Breast epithelium (tissue), 4 donors: ENCODE measurements around the gene FZD4. TPM values are rescaled to one million over a fixed set of nuclear protein-coding genes. Genes with fewer than 3 reads are reported as not detected.
A peak's percentile ranks its signal among the peaks of the same experiment; 100 is the strongest.

Experiments
- DNase-seq, 2 donors: peaks; one replicate each; pipeline ENCODE4 v3.0.0-alpha.2; 2019; ENCODE audit warnings: low spot score in 2 of 2
- H3K27ac ChIP-seq, 2 donors: fragments of 200-600 bp; sonication (generic) in 1 of 2; one replicate each; pipeline ENCODE4 v1.5.1; 2016 to 2019; ENCODE audit warnings: mild to moderate bottlenecking in 1 of 2
- H3K27me3 ChIP-seq, 2 donors: fragments of 200-600 bp; sonication (generic) in 1 of 2; one replicate each; pipeline versions ENCODE4 v1.5.1 to v1.6.0; 2017 to 2019; ENCODE audit warnings: control low read depth in 1 of 2, mild to moderate bottlenecking in 1 of 2
- H3K36me3 ChIP-seq: fragments of 200-600 bp; one replicate; pipeline ENCODE4 v1.5.1; 2019
- H3K4me1 ChIP-seq, 2 donors: fragments of 200-600 bp; sonication (generic); one replicate each; pipeline ENCODE4 v1.5.1; 2016 to 2019; ENCODE audit warnings: control low read depth in 1 of 2
- H3K4me3 ChIP-seq, 3 donors: fragments of 200-600 bp; sonication (generic); 1 replicate in 2 of 3; 2 replicates in 1 of 3; pipeline ENCODE4 v1.5.1; 2016 to 2019; ENCODE audit warnings: mild to moderate bottlenecking in 3 of 3, moderate library complexity in 2 of 3
- H3K9me3 ChIP-seq, 2 donors: fragments of 200-600 bp; sonication (generic) in 1 of 2; one replicate each; pipeline ENCODE4 v1.5.1; 2016 to 2019; ENCODE audit warnings: control low read depth in 1 of 2
- POLR2A ChIP-seq: fragments of 450-650 bp; IDR thresholded peaks from one replicate; pipeline ENCODE4 v1.6.1; 2016; ENCODE audit warnings: antibody characterized with exemption, mild to moderate bottlenecking, moderate library complexity
- POLR2AphosphoS5 ChIP-seq, 3 donors: sonication (generic); formaldehyde crosslinking; IDR thresholded peaks; one replicate each; pipeline ENCODE4 v1.6.1; 2017; ENCODE audit warnings: antibody characterized with exemption in 3 of 3
- intact Hi-C: fragments of 100-400 bp; cut with DNase I; formaldehyde crosslinking; loops from one replicate; pipeline ENCODE4 v1.15.1; 2023; ENCODE audit warnings: low total_unique reads
- total RNA-seq, 3 donors: library from RNA; depleted of rRNA; stranded (reverse); fragments of >200 nt; gene quantifications; one replicate each; pipeline ENCODE4 v1.1.0, GENCODE V29; 2016
- TF ChIP-seq, protein P1 (sequence below), 3 donors: fragments of 450-650 bp; IDR thresholded peaks; one replicate each; pipeline ENCODE4 v1.5.1; 2016 to 2017; ENCODE audit warnings: antibody characterized with exemption in 3 of 3, mild to moderate bottlenecking in 3 of 3, moderate library complexity in 3 of 3

FZD4 gene
- total RNA-seq, 3 donors from 2014 or later = 44.5 to 408 (median 72.8) TPM

DNA sequence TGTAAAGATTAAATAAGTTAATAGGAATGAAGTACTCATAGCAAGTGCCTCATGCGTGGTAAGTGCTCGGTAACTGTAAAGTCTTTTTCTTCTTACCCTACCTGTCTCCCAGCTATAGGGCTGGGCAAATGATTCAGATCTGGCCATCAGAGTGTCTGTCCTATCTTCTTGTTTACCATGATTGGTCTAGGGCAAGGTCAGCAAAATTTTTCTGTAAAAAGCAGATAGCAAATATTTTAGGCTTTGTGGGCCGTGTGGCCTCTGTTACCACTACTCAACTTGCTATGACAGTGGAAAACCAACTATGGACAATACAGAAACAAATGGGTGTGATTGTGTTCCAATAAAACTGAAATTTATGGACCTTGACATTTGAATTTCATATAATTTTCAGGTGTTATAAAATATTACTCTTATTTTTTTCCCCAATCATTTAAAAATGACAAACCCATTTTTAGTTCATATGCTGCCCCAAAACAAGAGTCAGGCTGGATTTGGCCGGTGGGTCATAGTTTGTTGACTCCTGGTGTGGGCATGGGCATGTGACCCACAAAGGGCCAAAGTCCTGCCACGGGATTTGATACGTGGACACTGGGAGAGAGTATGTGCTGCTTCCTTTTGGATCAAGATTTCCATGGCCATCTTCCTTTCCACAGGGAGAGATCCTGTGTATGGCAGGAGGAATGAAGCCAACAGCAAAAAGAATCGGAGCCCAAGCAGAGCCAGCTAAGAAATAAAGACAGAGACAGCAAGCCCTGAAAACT, 26.8 kb upstream of the FZD4 start:
- no peak for TF ChIP-seq POLR2AphosphoS5 (IDR thresholded peaks at IDR 0.05)
- TF ChIP-seq, protein P1, sequence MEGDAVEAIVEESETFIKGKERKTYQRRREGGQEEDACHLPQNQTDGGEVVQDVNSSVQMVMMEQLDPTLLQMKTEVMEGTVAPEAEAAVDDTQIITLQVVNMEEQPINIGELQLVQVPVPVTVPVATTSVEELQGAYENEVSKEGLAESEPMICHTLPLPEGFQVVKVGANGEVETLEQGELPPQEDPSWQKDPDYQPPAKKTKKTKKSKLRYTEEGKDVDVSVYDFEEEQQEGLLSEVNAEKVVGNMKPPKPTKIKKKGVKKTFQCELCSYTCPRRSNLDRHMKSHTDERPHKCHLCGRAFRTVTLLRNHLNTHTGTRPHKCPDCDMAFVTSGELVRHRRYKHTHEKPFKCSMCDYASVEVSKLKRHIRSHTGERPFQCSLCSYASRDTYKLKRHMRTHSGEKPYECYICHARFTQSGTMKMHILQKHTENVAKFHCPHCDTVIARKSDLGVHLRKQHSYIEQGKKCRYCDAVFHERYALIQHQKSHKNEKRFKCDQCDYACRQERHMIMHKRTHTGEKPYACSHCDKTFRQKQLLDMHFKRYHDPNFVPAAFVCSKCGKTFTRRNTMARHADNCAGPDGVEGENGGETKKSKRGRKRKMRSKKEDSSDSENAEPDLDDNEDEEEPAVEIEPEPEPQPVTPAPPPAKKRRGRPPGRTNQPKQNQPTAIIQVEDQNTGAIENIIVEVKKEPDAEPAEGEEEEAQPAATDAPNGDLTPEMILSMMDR (IDR thresholded peaks at IDR 0.05) = no peak
- no peak for TF ChIP-seq POLR2A
- Histone ChIP-seq H3K9me3 (no peaks in the 10 kb centered on the region), H3K4me3 (no peak overlapping the region), H3K36me3 (no peaks in the 10 kb centered on the region), H3K27ac (peak overlapping the region; percentile 10 to 34), H3K27me3 (no peaks in the 10 kb centered on the region), H3K4me1 (peaks cover 0 to 3% of the 10 kb centered on the region in 2 donors)
- DNase-seq = no peak
- intact Hi-C loops = no loop called here

DNA sequence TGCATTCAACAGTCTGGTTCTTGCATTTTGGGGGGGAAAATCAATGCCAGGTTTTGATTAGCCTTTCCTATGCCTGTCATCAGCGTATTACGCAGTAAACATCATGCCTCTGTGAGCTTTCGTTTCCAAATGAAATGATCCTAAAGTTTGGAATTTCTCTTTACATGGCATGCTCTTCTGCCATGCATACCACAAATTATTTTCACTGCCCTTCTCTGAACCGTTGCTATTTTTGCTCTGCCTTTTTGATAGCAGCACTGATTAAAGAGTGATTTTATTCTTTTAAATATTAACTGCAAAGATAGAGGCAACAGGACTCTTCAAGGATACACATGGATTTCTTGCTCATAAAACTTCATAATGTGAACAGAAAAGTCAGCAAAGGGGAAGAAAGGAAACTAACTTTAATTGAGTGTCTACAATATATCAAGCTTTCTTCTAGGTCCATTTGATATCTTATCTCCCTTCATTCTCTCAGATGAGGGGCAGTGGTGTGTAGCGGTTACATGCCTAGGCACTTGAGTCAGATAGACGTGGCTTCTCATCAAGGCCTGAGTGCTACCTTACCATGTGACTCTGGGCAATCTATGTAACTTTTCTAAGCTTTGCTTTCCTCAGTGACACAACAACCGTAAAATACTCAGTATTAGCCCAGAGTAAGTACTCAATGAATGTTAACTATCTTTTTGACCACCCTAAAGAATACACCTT, 25.0 kb upstream of the FZD4 start:
- no peak for DNase-seq
- Histone ChIP-seq H3K36me3 (no peaks in the 10 kb centered on the region), H3K27ac (no peak overlapping the region), H3K4me3 (no peak overlapping the region), H3K9me3 (no peaks in the 10 kb centered on the region), H3K27me3 (no peaks in the 10 kb centered on the region), H3K4me1 (peaks cover 0 to 3% of the 10 kb centered on the region in 2 donors)
- TF ChIP-seq POLR2A (no peak), POLR2AphosphoS5 (IDR thresholded peaks at IDR 0.05) (no peak)
- TF ChIP-seq, protein P1 (IDR thresholded peaks at IDR 0.05) = no peak
- intact Hi-C loops = no loop called here

DNA sequence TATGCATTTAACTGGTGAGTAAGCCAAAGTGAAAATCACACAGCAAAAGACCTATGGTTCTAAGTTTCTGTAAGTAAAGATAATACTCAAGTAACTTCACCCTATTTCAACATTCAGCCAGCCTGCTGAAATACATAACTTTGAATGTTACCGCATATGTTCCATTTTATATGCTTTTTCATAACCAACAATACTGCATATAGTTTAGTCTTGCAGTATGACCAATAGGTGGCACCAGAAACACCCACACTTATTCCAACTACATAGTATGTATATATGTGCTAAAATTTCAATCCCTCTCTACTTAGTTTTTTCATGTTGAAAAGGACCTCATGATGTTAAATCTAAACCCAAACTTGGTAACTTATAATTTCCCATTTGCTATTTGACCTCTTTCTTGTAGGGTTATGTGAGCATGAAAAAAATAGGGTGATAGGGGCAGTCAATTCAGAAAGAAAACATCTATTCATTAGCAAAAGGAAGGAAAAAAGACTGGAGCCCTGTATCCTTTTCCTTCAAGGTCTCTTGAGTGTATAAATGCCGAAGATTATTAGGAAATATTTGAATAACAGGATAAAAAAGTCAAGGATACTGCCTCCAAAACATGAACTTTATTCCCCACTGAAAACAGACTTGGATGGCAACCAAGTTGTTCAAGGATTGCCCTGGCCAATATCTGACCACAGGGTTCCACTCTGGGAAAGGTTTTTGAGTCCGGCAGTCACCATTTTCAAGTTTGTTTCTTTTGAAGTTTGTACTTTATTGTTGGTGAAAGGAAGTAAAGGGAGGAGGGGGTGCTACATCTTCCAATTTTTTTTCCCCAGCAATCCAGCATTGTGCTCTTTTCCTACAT, 23.8 kb upstream of the FZD4 start:
- Histone ChIP-seq H3K27me3 (no peaks in the 10 kb centered on the region), H3K27ac (peak overlapping the region in 1 of 2 donors; percentile 55)
- TF ChIP-seq, protein P1 (IDR thresholded peaks at IDR 0.05) = peak in 2 of 3 donors; percentile 43 to 45
- no peak for TF ChIP-seq POLR2A

DNA sequence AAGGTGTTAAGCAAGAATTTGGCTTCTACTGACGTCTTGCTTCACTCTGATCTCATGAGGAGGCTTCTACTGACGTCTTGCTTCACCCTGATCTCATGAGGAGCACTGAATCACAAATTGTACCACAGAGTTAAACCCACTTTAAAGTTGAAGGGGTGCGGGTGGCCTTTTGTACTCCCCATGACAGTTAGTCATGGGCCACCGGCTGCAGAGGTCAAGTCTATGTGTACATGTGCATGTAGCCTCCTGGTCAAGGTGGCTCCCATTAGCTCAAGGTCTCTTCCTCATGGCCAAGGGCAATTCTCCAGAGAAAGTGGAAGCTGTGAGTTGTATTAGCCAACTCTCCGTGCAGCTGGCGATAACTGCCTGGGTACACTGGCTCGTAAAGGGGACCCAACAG, 23.1 kb upstream of the FZD4 start:
- intact Hi-C loops = no loop called here
- H3K36me3 ChIP-seq = no peaks in the 10 kb centered on the region
- H3K9me3 ChIP-seq = peaks cover 1 to 4% of the 10 kb centered on the region in 2 donors
- H3K27me3 ChIP-seq = no peaks in the 10 kb centered on the region
- H3K4me3 ChIP-seq = no peak overlapping the region
- peak in 1 of 3 donors; percentile 84 for TF ChIP-seq POLR2AphosphoS5 (IDR thresholded peaks at IDR 0.05)
- no peak for TF ChIP-seq POLR2A
- no peak for DNase-seq
- H3K4me1 ChIP-seq = peaks cover 0 to 3% of the 10 kb centered on the region in 2 donors
- H3K27ac ChIP-seq = peak overlapping the region in 1 of 2 donors; percentile 55

More for the DNA sequence above, 23.8 kb upstream of the FZD4 start:
- Histone ChIP-seq H3K4me3 (no peak overlapping the region), H3K36me3 (no peaks in the 10 kb centered on the region), H3K9me3 (no peaks in the 10 kb centered on the region), H3K4me1 (peaks cover 0 to 3% of the 10 kb centered on the region in 2 donors)
- no peak for DNase-seq
- intact Hi-C loops = no loop called here

DNA sequence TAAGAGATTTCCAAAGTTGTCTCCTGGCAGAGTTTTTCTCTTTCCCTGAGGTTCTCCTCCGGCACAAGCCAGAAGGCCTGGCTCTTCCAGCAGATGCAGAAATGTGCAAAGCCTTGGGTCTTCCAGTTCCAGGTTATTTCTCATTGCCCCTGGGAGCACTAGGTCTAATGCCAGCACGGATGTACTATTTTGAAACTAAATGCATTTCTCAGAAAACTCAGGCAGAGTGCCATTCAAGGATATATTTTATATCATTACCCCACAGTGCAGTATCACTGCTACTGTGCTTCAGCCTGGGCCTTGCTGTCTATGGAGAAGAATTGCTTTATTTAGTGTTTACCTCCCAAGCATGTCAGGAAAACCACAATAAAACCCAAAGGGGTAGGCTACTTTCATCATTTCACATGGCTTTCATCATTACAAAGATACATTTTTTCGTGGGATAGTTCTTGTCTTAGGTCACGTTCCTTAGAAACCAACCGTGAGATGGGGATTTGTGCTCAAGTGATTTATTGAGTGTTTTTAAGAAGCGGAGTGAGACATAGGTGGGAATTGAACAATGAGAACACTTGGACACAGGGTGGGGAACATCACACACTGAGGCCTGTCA, 22.4 kb upstream of the FZD4 start:
- H3K4me3 ChIP-seq = no peak overlapping the region
- H3K4me1 ChIP-seq = no peaks in the 10 kb centered on the region
- H3K36me3 ChIP-seq = no peaks in the 10 kb centered on the region
- DNase-seq = no peak
- TF ChIP-seq, protein P1 (IDR thresholded peaks at IDR 0.05) = no peak
- TF ChIP-seq POLR2AphosphoS5 (IDR thresholded peaks at IDR 0.05) = no peak
- no peak for TF ChIP-seq POLR2A
- peak overlapping the region in 1 of 2 donors; percentile 9 for H3K27ac ChIP-seq
- H3K9me3 ChIP-seq = peaks cover 5 to 7% of the 10 kb centered on the region in 2 donors
- no peaks in the 10 kb centered on the region for H3K27me3 ChIP-seq
- intact Hi-C loops = no loop called here
